ENCODE data around the gene CDHR2. TPM values are rescaled to one million over a fixed set of nuclear protein-coding genes. Genes with fewer than 3 reads are reported as not detected.

The CDHR2 gene
- total and polyA plus RNA-seq, 5 donors = 0.40 to 0.92 (median 0.47) TPM; not detected in 2

DNA sequence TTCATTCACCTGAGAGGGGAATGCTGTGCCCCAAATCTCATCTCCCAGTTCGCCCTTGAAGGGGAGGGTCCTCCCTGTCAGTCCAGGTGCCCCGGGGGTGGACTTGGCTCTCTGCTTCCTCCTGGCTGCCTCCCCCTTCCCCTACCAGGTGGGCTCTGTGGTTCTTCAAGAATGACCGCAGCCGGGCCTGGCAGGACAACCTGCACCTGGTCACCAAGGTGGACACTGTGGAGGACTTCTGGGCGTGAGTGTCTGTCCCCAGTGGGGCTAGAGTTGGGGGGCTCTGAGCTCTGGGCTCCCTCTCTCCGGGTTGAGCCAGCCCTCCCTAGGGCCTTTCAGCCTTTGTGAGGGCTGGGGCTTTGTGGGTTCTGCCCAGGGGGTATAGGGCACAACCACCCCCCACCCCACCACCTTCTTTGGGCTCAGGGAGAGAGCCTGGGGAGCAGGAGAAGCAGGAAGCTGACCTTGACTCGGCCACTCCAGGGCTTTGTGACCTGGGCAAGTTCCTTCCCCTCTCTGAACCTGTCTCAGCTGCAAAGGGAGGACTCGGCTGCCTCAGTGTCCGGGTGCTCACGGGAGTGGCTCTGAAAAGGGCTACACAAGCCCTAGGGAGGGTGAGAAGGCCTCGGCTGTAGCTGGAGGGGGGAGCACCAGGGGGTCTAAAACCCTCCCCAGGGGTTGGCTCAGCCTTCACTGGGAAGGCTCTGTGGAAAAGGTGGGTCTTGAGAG, 94.5 kb downstream of the CDHR2 start:
- 82% methylated on average over 11 of the region's 11 CpGs for WGBS
- H3K27me3 ChIP-seq (ENCODE audit: control insufficient read depth, insufficient read depth) = no peaks in the 10 kb centered on the region
- H3K27ac ChIP-seq (ENCODE audit: low read length) = no peak overlapping the region
- DNase-seq (peak in 2 of 3 donors; percentile 7 to 62), ATAC-seq (no peak)
- intact Hi-C loops (cut with DNase I) = loop anchor here in 1 of 4 donors (10.0 kb wide), 1 partner anchor 59 kb away; no protein-coding TSS in a partner anchor
- no peaks in the 10 kb centered on the region for H3K9me3 ChIP-seq (ENCODE audit: control insufficient read depth, low read length)
- no peak overlapping the region for H3K4me3 ChIP-seq (ENCODE audit: low read length)
- peaks cover 1% of the 10 kb centered on the region for H3K4me1 ChIP-seq (ENCODE audit: control insufficient read depth, insufficient read depth, low read length)

DNA sequence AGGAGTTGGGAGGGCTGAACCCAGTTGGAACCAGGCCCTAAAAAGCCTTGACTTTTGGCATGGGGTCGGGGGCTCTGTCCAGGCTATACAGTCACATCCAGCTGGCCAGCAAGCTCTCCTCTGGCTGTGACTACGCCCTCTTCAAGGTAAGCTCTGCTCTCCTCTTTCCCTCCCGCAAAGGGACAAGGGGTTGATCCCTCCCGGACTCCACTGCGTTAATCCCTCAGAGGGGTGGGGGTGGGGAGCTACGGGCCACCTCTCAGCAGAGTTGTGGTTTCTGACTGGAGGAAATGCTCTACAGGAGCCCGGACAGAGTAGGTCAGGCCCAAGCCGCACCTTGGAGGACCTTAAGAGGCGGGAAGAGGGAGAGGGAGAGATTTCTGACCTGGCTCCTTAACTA, 95.2 kb downstream of the CDHR2 start:
- Histone ChIP-seq H3K9me3 (ENCODE audit: control insufficient read depth, low read length) (no peaks in the 10 kb centered on the region), H3K27me3 (ENCODE audit: control insufficient read depth, insufficient read depth) (no peaks in the 10 kb centered on the region), H3K4me3 (ENCODE audit: low read length) (no peak overlapping the region), H3K27ac (ENCODE audit: low read length) (no peak overlapping the region), H3K4me1 (ENCODE audit: control insufficient read depth, insufficient read depth, low read length) (peaks cover 1% of the 10 kb centered on the region)
- DNase-seq (no peak), ATAC-seq (no peak)
- intact Hi-C loops (cut with DNase I) = loop anchor here in 1 of 4 donors (10.0 kb wide), 1 partner anchor 59 kb away; no protein-coding TSS in a partner anchor
- 66% methylated on average over 9 of the region's 9 CpGs for WGBS

DNA sequence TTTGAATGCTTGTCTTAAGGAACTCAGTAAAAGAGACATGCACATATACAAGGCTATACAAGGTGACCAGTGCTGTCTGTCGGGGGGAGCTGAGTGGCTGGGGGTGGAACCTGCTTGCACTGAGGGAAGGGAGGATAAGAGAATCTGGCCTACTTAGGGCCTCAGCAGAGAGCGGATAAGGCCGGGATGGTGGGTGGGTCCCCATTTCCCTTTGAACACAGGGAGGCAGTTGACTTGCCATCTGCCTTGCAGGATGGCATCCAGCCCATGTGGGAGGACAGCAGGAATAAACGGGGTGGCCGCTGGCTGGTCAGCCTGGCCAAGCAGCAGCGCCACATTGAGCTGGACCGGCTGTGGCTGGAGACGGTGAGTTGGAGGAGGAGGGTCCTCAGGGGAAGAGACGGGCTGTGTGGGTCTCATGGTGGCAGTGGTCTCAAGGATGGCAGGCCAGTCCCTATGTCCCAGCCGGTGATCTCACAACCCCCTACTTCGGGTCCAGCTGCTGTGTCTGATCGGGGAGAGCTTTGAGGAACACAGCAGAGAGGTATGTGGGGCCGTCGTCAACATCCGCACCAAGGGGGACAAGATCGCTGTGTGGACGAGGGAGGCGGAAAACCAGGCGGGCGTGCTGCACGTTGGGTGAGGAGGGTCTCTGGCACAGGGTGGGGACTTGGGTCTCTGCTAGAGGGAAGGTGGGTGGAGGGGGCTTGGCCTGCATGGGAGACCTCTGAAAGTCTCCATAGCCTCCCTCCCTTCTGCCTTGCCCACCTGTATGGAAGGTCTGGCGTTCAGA, 95.9 kb downstream of the CDHR2 start:
- WGBS = 90% methylated on average over 22 of the region's 22 CpGs
- peaks cover 1% of the 10 kb centered on the region for H3K4me1 ChIP-seq (ENCODE audit: control insufficient read depth, insufficient read depth, low read length)
- no peaks in the 10 kb centered on the region for H3K9me3 ChIP-seq (ENCODE audit: control insufficient read depth, low read length)
- ATAC-seq (no peak), DNase-seq (peak in 2 of 3 donors; percentile 53 to 54)
- intact Hi-C loops (cut with DNase I) = loop anchor here in 1 of 4 donors (10.0 kb wide), 1 partner anchor 60 kb away; no protein-coding TSS in a partner anchor
- no peaks in the 10 kb centered on the region for H3K27me3 ChIP-seq (ENCODE audit: control insufficient read depth, insufficient read depth)
- no peak overlapping the region for H3K4me3 ChIP-seq (ENCODE audit: low read length)
- no peak overlapping the region for H3K27ac ChIP-seq (ENCODE audit: low read length)

Small RNAs within 50 kb of the gene (microRNA-seq; reads per million reads assigned to microRNA genes)
- 0 reads per million in 2 donors for gene MIR4281

Other genes starting within 250 kb of the CDHR2 start
- 10 to 100 TPM; 92.6 to 99.7 (median 97.9) TPM for gene KIAA1191, start 187.6 kb upstream of the CDHR2 start, total RNA-seq
- 70.5 TPM for gene KIAA1191, start 187.6 kb upstream of the CDHR2 start, polyA plus RNA-seq
- 1 to 10 TPM; 5.1 to 9.7 (median 8.5) TPM for gene ARL10, start 183.9 kb upstream of the CDHR2 start, total RNA-seq
- gene ARL10, start 183.9 kb upstream of the CDHR2 start, polyA plus RNA-seq = 5.6 TPM
- 10 to 100 TPM; 16.6 to 23.3 (median 17.9) TPM for gene NOP16, start 160.7 kb upstream of the CDHR2 start, total RNA-seq
- gene NOP16, start 160.7 kb upstream of the CDHR2 start, polyA plus RNA-seq = 28.8 TPM
- 100 to 1,000 TPM; 164 to 215 (median 180) TPM for gene HIGD2A, start 160.6 kb upstream of the CDHR2 start, total RNA-seq
- 349 TPM for gene HIGD2A, start 160.6 kb upstream of the CDHR2 start, polyA plus RNA-seq
- gene CLTB, start 132.8 kb upstream of the CDHR2 start, total RNA-seq = 100 to 1,000 TPM; 209 to 219 (median 212) TPM
- 329 TPM for gene CLTB, start 132.8 kb upstream of the CDHR2 start, polyA plus RNA-seq
- gene FAF2, start 101.0 kb upstream of the CDHR2 start, total RNA-seq = 10 to 100 TPM; 17.6 to 25.2 (median 18.8) TPM
- gene FAF2, start 101.0 kb upstream of the CDHR2 start, polyA plus RNA-seq = 9.7 TPM
- 10 to 100 TPM; 19.6 to 31.7 (median 26.4) TPM for gene RNF44, start 11.9 kb upstream of the CDHR2 start, total RNA-seq
- gene RNF44, start 11.9 kb upstream of the CDHR2 start, polyA plus RNA-seq = 16.5 TPM
- gene GPRIN1, start 60.8 kb downstream of the CDHR2 start, total RNA-seq = under 1 TPM; 0.34 to 0.62 (median 0.46) TPM
- 0.23 TPM for gene GPRIN1, start 60.8 kb downstream of the CDHR2 start, polyA plus RNA-seq
- gene SNCB, start 81.2 kb downstream of the CDHR2 start, total RNA-seq = 1 to 10 TPM in 1 of 4 donors, under 1 TPM in 2, not detected in 1; 0.74 to 3.2 (median 0.88) TPM
- 2.3 TPM for gene SNCB, start 81.2 kb downstream of the CDHR2 start, polyA plus RNA-seq
- gene EIF4E1B, start 81.3 kb downstream of the CDHR2 start, total RNA-seq = not detected
- gene EIF4E1B, start 81.3 kb downstream of the CDHR2 start, polyA plus RNA-seq = not detected
- gene TSPAN17, start 98.1 kb downstream of the CDHR2 start, total RNA-seq = 10 to 100 TPM; 16.1 to 23.7 (median 18.8) TPM
- gene TSPAN17, start 98.1 kb downstream of the CDHR2 start, polyA plus RNA-seq = 15.8 TPM